ENCODE data around the gene NEK2.
"Not testable (repeated sequence)": the region's sequence is repeated elsewhere in the genome, so short reads cannot be mapped to it uniquely, and the experiment has no call there.

NEK2 gene

DNA sequence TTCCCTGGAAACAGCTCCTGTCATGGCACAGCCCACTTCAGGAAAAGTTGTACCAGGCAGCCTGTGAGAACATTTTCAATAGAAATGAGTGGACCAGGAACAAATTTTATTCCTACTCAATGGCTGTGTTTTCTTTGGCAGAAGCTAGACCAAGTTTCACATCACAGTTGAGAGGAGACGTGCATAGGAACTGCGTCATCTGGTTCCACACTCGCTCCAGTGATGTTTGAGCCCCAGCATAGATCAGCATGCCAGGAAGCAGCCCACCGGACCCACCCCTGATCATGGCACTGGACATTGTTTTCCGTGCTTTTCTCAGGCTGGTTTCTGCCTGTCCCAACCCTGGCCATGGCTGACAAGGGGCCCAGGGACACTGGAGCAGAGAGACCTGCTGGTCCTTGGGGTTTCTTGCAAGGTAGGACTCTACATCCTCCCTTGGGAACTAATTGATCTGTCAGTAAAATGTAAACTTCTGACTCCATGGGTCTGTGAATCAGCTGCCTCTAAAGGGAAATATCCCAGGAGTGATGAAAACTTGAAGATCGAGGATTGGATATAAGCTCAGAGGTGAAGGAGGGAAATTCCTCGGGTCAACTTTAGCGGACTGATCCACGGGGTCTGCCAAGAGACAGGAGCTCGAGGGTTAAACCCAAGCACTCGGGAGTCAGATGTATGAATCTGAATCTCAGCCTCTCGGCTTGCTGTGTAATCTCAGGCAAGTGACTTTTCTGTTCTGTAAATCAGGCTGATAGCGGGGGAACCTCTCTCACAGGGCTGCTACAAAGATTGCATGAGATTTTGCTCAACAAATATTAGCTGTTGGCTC lies 35.7 kb downstream of the NEK2 start:
- peak overlapping the region; percentile 7; the same call in 1 of the 2 replicates for H3K4me3 ChIP-seq (ENCODE audit: control insufficient read depth, low read depth, low read length)
- peak; percentile 78 for DNase-seq (ENCODE audit: low read depth)
- TF ChIP-seq, protein P1, sequence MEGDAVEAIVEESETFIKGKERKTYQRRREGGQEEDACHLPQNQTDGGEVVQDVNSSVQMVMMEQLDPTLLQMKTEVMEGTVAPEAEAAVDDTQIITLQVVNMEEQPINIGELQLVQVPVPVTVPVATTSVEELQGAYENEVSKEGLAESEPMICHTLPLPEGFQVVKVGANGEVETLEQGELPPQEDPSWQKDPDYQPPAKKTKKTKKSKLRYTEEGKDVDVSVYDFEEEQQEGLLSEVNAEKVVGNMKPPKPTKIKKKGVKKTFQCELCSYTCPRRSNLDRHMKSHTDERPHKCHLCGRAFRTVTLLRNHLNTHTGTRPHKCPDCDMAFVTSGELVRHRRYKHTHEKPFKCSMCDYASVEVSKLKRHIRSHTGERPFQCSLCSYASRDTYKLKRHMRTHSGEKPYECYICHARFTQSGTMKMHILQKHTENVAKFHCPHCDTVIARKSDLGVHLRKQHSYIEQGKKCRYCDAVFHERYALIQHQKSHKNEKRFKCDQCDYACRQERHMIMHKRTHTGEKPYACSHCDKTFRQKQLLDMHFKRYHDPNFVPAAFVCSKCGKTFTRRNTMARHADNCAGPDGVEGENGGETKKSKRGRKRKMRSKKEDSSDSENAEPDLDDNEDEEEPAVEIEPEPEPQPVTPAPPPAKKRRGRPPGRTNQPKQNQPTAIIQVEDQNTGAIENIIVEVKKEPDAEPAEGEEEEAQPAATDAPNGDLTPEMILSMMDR (IDR thresholded peaks at IDR 0.05; ENCODE audit: control insufficient read depth, insufficient read depth, low read depth, low read length, missing control alignments): no peak

DNA sequence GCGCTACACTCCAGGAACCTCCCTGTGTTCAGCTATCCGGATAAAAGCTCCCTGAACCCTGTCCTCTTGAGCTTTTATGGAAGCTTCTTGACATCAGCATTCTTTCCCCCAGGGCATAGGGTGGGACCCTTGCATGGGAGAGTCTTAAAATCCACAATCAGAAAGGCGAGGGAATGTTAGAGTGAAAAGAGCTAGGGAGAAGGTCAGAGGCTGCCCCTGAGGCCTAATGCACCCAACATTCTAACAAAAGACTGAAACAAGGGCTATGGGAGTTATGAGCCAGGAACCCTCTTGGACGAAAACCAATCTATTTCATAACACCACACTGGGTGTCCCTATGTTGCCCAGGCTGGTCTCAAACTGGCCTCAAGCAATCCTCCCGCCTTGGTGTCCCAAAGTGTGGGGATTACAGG lies 36.7 kb downstream of the NEK2 start:
- DNase-seq (ENCODE audit: low read depth): no peak
- no peak overlapping the region for H3K4me3 ChIP-seq (ENCODE audit: control insufficient read depth, low read depth, low read length)

DNA sequence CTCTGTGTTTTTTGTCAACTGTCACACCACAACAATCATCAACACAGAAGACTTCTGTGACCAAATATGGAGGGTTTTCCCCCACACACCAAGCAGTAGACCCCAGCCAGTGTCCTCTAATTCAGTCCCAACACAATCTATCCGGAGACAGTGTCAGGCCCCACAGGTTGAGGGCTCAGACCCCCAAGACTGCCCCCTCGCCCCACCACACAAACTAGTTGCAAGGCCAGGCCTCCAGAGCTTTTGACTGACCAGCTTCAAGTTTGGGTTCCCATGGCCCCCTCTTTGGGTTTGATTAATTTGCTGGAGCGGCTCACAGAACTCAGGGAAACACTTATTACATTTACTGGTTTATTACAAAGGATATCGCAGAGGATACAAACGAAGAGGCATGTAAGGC lies 37.2 kb downstream of the NEK2 start:
- TF ChIP-seq, protein P1 (IDR thresholded peaks at IDR 0.05; ENCODE audit: control insufficient read depth, insufficient read depth, low read depth, low read length, missing control alignments): no peak
- no peak overlapping the region for H3K4me3 ChIP-seq (ENCODE audit: control insufficient read depth, low read depth, low read length)
- no peak for DNase-seq (ENCODE audit: low read depth)

More for the DNA sequence above, 36.7 kb downstream of the NEK2 start:
- TF ChIP-seq, protein P1 (IDR thresholded peaks at IDR 0.05; ENCODE audit: control insufficient read depth, insufficient read depth, low read depth, low read length, missing control alignments): no peak

DNA sequence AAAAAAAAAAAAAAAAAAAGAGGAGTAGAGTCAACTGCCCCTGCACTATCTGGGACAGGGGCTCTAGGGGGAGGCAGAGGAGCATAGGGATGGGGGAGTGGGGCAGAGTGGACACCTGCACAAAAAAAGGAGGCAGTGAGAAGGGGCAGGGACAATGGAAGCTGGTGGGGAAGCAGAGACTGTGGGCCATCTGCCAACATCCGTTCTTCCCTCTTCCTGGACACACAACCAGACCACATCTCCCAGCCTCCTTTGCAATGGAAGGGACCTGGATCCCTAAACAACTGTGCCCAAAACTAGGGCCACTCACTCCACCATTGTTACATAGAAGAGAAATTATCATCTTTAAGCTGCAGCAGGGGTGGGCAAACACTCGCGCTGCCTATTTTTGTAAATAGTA lies 38.4 kb downstream of the NEK2 start:
- TF ChIP-seq, protein P1 (IDR thresholded peaks at IDR 0.05; ENCODE audit: control insufficient read depth, insufficient read depth, low read depth, low read length, missing control alignments): no peak
- H3K4me3 ChIP-seq (ENCODE audit: control insufficient read depth, low read depth, low read length): no peak overlapping the region
- DNase-seq (ENCODE audit: low read depth): no peak

DNA sequence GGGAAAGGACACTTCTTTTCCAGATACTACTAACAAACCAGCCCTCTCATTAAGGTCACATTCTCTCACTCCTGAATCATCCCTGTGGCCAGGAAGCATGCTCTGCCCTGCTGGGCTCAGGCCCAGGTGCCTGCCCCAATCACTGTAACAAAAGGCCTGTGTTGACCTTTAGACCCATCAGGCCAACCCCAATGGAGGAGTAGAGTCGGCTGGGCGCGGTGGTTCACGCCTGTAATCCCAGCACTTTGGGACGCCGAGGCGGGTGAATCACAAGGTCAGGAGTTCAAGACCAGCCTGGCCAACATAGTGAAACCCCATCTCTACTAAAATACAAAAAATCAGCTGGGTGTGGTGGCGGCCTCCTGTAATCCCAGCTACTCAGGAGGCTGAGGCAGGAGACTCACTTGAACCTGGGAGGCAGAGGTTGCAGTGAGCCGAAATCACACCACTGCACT lies 38.8 kb downstream of the NEK2 start:
- not testable (repeated sequence) for DNase-seq (ENCODE audit: low read depth)

DNA sequence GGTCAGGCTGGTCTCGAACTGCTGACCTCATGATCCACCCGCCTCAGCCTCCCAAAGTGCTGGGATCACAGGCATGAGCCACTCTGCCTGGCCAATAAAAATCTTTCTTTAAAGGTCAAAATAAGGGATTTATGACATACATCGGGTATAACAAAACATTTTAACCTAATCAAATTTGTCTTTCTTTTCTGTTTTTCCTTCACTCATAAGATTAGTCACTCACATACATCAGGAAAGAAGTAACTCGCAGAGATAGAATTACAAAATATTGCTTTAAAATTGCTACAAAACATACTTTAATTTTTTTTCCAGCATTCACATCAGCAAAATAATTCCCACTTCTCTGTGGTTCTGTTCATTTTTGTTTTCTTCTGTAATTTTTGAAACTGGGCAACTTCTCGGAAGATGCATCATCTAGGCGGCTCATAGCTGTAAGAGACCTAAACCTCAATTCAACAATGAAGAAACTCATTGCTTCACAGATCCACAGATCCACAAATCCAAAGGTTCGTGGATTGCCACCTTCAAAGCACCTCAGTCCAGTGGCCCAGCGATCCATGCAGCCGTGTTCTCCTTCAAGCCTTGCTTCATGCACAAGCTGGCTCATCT lies 39.7 kb downstream of the NEK2 start:
- H3K4me3 ChIP-seq (ENCODE audit: control insufficient read depth, low read depth, low read length): no peak overlapping the region
- TF ChIP-seq, protein P1 (IDR thresholded peaks at IDR 0.05; ENCODE audit: control insufficient read depth, insufficient read depth, low read depth, low read length, missing control alignments): no peak
- no peak for DNase-seq (ENCODE audit: low read depth)

More for the DNA sequence above, 38.8 kb downstream of the NEK2 start:
- not testable (repeated sequence) for H3K4me3 ChIP-seq (ENCODE audit: control insufficient read depth, low read depth, low read length)

DNA sequence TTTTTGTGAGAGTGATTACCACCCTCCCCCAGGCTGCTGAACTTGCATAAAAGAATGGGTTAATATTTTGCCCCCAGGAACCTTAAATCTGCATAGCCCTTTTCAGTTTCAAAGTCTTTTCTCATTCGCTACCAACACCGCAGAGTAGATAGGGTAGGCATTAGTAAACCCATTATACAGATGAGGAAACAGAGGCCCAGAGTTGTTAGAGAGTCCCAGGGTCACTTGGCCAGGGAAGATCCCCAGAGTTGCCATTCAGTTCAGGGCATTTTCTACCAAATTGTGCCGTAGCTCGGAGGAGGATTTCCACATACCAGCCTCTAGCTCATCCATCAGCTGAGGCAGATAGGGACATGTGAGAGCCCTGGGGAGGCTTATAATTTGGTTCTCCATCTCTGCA lies 40.5 kb downstream of the NEK2 start:
- H3K4me3 ChIP-seq (ENCODE audit: control insufficient read depth, low read depth, low read length): no peak overlapping the region
- DNase-seq (ENCODE audit: low read depth): no peak
- TF ChIP-seq, protein P1 (IDR thresholded peaks at IDR 0.05; ENCODE audit: control insufficient read depth, insufficient read depth, low read depth, low read length, missing control alignments): no peak
